DMS153 treated with DMSO at 0.1 percent for 48 hours (cell line): ENCODE measurements around the gene SLC6A3.

Experiments used
- DNase-seq: peaks from one replicate; lab custom pipeline; 2025; ENCODE audit not compliant: unreplicated experiment; lab: John Stamatoyannopoulos, UW

SLC6A3 gene

DNA sequence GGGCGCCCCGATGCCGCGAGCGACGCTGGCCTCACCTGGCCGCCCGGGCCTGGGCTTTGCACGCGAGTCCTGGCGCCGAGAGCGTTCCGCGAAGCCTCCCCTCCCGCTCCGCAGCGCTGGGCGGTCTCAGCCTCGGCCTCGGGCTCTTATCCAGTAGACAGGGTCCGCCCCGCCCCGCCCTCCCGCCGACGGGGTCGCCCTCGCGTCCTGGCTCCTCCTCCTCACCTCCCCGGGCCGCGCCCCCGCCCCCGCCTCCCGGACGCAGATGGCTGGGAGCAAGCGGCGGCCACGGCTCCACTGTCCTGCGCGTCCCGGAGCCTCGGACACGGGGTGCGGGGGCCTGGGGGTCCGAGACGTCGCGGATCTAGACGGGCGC lies at the start of gene SLC6A3:
TSS of gene SLC6A3 (minus strand) at position 128 of the 376 bp plus-strand sequence. CDS start 2,243 bp downstream, outside the sequence.
- DNase-seq: no peak

DNA sequence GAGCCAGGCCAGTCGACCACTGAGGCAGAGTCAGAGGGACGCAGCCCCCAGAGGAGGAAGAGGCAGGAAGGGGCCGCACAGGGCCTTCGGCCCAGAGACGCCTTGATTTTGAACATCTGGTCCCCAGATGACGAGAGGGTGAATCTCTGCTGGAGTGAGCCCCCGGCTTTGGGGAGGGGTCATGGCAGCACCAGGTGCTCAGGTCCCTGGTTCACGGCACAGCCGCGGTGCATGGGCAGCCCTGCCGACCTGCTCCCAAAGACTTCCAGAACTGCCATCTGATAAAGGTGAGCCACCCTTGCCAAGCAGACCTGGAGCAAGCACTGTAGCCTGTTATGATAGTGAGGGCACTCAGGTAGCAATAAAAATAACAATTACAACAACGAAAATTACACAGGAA lies 48.7 kb upstream of the SLC6A3 start:
- DNase-seq: no peak

DNA sequence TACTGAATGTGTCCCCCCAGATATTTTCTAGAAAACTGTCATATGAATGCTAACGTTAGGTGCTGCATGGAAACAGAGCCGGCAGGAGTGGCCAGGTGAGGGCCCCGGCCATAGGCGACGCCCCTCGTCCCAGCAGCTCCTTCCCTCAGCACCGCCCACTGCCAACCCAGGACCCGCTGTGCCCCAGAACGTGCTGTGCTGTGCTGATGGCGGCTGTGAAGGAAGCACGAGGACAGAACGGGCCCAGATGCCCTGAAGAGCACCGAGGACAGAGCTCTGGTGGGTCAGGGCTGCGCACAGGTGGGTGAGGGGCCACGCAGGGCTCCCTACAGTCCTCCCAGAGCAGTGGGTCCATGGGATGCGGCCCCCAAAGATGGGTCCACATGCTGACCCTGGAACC lies 48.2 kb upstream of the SLC6A3 start:
- no peak for DNase-seq

DNA sequence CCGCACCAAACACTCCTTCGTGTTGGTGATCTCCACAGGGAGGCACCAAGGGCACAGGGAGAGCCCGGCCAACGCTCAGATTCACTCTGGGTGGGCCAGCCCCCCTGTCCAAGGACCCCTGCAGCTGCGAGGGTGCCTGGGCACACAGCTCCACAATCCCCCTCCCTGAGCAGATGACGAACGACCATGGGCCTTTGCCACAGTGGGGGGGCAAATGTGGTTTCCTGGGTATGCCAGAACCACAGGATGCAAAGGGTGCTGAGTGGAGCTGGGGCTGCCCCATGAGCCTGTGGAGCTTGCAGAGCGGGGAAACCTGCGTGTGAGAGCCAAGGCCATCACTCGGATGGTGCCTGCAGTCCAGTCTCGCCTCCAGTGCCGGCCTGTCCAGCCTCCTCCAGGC lies 47.5 kb upstream of the SLC6A3 start:
- DNase-seq: no peak

DNA sequence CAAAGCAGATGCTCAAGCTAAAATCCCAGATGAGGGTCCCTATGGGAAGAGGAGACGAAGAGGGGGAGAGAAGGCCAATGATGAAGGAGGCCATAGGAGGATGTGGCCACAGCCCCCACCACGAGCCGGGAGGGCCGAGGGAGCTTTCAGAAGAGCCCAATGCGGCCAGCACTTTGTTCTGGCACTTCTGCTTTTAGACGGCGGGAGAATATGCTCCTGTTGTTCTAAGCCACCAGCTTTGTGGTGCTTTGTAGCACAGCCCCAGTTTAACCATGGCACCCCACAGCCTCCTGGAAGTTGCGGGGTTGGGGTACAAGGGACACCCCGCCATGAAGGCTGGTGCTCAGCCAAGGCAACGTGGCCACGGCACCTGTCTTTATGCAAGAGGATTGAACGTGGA lies 45.1 kb upstream of the SLC6A3 start:
- DNase-seq: no peak

DNA sequence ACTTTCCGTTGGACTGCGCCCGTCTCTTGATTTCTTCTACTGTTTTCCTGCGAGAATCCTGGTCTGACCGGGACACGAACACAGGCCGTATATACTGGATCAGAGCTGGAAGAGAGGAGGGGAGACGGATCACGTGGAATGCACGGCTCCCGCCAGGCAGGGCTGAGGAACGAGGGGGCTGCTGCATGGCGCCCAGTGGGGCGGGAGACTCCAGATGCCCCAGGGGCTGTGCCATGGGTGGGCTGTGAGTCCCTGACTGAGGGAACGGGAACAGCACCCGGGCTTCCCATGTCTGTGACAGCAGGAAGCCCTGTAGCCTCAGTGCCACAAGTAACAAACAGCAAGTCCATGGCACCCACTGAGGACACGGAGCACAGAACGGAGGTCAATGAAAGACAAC lies 44.5 kb upstream of the SLC6A3 start:
- no peak for DNase-seq

DNA sequence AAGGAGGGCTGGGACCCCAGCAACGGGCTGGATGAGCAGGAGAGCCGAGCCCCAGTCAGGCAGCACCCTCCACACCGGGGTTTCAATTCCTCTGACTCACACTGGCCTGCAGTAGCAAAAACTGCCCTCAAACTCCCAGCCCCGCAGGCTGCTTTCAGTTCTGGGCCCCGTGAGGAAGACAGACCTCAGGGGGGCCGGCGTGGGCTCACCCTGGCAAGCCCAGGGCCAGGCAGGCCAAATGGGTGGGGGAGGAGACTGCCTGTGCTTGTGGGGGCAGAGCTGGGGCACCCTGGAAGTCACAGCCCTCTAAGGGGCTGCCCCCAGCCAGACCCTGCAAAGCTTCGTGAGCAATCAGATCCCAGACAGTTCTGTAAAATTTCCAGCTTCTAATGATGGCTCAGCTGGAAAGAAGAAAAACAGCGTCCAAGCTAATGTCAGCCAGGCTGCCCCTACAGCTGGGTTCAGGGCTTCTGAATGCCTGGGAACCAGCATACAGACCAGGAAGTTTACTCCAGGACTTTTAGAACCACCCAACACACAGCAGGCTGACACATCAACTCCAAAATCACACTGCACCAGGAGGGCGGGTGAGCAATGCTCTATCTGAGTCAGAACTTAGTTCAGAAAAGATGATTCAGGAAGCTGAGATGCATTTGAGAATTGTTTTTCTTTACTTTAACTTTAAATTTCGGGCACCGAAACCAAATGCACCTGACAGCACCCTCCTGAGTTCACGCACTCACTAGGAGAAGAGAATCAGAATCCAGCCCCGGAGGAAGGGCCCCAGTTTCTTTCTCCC lies 43.8 kb upstream of the SLC6A3 start:
- DNase-seq: no peak

DNA sequence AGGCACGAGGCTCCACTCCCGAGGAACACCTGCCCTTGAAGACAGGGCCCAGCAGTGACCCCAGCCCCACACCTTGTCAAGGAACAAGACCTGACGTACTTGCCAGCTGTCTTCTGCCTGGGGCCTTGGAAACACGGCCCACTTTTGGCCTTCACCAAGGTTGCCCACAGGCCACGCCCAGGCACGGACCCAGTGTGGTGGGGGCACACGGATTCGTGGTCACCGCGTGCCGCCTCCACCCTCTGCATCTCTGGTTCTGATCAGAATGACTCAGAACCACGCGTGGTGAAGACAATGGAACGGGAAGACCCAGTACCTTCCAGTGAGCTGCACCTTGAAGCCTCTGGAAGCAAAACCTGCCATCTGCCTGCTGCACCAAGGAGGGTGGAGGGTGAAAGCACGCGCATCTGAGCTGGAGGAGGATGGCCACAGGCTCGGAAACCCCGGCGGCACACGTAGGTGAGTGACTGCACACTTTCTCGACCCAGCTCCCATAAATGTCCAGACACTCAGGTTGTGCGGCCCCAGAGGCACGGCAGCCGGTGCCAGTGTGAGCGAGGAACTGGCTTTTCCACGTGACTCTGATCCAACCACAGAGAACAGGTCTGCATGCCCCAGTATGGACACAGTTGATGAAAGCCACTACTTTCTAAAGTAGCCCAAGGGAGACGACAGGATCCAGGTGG lies 42.0 kb upstream of the SLC6A3 start:
- DNase-seq: no peak

DNA sequence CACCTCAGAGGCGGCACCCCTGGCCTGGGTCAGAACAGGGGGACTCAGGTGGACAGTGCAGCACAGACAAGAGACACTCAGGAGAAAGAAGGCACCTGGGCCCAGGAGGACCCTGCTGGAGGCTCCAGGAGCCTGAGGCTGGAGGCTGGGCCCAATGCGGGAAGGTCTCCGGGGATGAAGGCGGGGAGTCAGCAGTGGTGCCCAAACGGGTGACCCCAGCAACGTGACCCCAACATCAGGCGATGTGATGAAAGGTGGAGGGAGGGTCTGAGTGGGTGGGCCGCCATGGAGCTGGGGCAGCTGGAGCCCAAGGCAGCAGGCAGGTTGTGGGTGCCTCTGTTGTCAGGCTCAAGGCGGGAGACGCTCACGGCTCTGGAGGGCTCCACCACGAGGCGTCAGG lies 41.0 kb upstream of the SLC6A3 start:
- DNase-seq: no peak

DNA sequence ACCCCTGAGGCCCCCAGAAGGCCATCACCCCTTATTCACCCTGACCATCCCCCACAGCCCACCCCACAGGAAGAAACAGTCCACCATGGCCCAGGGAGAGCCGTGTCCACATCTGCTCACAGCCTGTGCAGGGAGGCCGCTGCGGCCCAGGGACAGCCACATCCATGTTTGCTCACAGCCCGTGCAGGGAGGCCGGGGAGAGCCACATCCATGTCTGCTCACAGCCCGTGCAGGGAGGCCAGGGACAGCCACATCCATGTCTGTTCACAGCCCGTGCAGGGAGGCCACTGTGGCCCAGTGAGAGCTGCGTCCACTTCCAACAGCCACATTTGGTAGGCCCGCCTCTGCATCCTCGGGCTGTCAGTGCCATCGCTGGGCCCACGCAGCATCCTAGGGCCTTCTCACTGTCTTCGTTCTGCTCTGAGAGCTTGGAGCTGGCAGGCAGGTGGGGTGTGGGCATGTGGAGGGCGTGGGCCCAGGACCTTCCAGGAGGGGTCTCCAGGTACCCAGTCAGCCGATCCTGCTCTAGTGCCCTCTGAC lies 40.4 kb upstream of the SLC6A3 start:
- no peak for DNase-seq

DNA sequence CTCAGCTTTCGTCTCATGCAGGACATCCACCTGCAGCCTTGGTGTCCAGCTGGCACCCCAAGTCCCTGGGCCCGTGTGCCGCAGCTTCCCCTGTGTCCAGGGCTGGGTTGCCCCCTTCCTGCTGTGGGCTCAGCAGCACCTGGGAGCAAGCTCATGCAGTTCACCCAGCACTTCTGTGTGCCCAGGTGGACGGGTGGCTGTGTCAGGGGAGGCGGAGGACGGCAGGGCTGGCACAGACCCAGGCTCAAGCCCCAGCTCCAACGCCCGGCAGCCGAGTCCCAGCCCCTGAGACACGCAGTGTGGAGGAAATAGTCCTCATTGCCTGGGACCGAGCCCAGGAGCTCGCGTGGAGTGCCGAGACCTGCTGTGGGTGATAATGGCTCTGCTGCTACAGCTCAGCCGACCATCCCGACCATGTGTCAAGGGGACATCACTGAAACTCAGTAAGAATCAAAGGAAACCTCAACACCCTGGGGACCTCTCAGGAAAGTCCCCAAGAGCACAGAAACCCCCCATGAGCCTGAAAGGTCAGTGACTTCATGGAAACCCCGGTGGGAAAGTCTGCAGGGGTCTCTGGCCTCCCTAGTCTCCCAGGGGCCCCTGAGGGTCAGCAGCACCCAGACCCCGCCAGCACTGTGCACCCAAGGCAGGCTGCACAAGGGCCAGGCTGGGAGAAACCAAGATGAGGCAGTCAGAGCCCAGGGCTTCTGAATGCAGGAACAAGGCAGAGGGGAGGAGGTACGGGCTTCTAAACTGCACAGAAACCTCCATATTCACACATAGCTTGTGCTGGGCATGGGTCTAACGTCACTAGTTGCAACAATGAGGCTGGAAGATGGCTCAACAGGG lies 39.7 kb upstream of the SLC6A3 start:
- DNase-seq: no peak

DNA sequence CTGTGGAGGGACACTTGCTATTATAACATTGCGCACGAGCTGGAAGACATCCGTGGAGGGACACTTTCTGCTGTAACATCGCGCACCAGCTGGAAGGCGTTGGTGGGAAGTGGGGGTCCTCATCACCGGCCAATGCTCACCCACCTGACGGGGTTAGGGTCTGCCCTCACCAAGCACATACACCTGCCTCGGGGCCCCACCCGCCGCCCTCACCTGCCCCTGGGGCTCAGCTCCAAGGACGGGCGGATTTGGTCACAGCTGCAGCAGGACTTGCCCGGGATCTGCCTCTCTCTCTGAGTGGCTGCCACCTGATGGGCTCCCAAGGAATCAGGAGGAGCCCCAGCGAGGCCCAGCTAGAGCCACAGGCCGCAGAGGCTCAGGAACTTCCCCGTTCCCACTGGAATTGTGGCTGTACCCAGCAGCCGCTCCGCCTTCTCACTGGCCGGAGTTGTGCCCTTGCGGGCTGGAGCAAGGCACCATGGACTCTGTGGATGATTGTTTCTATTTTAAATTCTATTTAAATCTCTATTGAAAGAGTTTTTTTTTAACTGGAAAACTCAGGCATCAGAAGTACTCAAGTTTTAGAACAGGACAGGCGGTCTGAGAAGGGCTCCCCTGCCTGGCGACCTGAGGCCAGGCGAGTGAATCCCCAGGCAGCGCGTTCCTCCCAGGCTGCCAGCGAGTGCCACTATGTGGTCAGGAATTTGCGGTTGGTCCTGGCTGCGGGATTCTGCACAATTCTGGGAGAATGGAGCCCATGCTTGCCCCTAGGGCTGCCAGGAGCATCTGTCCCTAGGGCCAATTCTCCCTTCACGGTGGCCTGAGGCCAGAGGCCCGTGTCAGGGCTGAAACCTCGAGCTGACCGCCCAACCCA lies 38.9 kb upstream of the SLC6A3 start:
- no peak for DNase-seq

DNA sequence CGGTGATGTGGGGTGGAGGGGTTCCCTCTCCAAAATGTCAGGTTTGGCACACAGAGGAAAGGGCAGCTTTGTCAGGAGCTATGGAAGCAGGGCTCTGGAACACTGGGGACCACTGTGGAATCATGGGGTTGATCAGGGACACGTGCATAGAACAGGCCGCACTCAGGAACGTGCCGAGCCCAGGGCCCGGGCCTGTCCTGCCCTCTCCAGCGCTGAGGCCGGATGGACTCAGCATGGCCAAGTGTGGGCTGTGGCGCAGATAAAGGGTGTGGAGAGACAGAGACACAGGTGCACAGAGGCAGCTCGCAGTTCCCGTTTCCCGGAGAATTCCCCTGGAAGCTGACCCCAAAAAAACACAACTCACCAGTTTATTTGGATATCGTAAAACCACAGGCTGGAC lies 37.8 kb upstream of the SLC6A3 start:
- DNase-seq: no peak

DNA sequence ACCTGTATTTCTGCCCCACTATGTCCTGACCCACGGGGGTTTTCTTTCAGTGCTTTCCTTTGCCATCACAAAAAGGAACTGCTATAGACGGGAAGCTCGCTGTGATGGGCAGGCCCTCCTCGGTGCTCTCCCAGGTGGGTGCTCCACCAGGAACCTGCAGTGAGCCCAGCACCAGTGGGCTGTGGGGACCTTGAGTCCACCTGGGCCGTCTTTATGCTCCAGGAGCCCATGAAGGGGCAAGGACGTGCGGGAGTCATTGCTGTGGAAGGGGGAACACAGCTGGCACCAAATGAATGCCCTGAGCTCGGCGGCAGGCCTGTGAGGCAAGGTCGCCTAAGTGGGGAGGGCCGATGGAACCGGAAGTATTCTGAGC lies 36.7 kb upstream of the SLC6A3 start:
- no peak for DNase-seq

DNA sequence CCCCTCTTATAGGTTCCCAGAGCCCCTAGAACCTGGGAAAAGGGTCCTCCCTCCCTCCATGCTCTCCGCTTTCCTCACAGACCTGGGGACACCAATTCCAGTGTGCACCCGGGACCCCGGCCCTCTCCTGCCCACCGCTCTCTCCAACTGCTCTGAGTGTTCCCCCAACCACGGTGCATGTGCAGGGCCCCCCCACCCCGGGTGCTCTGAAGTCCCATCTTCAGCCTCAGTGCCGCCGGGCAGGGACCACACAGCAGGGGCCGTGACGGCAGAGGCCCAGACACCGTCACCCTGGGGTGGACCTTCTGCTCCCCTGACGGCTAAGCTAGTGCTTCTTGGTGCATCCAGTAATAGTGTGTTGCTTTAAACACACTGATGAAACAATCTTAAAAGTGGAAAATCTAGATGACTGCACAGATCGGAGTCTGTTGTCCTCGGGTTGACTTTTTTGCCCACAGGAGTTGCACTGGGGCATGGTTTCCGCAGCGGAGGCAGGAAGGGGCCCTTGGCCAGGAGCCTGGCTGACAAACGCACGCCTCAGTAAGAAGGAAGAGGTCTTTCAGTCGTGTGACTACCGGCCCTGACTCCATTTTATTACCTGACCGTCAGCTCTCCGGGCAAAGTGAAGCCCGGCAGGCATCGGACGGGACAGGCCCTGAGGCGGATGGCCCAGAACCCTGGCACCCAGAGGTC lies 36.2 kb upstream of the SLC6A3 start:
- no peak for DNase-seq

DNA sequence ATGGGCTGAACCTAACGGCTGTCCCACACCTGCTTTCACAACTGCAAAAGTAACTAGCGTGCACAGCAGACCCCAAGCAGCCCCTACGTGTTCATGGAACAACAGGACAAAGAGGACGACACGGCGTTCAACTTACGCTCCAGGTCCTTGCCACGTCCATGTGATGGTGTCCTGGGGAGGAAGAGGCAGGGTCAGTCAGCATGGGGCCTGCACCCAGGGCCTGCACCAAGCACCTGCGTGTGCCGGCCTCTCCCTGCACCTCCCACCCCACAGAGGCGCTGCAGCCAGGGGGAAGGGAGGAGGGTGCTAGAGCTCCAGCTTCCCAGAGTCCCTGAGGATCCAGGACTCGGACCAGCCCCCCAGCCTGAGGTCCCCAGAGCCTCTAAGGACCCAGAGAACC lies 35.6 kb upstream of the SLC6A3 start:
- no peak for DNase-seq

DNA sequence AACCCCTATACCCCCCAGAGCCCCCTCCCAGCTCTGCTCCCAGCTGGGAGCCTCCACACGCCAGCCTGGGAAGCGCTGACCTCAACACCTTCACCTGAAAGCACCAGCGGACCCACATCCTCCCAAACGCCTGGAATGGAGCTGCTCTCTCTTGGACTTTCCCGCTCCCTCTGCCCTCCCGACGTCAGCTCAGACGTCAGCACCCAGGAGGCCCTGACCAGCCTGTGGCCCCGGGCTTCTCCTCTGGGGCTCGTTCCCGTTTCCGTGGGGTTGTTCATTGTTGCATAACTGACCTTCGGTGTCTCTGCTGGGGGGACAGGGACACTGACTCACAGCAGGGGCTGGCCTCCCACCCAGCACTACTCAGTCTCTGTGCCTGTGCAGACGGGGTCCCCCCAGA lies 35.0 kb upstream of the SLC6A3 start:
- DNase-seq: no peak

DNA sequence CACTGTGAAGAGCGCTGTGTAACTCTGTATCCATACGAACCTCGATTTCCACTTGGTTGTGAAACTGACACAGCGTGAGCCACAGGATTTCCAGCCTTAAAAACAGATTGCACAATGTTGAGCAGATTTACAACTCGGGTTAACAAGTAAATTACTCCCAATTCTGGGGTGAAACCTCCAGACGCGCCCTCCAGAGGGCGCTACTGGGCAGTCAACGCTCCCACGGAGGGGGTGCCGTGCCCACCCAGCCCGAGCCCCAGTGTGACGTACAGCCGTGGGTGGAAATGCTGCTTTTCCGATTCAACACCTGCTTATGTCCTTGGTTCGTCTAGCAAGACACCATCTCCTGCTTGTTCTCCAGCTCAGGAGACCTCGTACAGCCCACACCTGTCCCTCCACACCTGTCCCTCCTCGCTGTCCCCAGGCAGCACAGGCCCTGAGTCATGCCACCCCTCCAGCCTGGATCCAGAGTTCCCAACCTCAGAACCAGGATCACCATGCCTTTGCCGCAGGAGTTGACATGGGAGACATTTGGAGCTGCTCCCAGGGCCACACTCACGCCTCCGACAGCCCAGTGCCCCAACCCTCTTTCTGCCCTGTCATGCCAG lies 34.4 kb upstream of the SLC6A3 start:
- no peak for DNase-seq

DNA sequence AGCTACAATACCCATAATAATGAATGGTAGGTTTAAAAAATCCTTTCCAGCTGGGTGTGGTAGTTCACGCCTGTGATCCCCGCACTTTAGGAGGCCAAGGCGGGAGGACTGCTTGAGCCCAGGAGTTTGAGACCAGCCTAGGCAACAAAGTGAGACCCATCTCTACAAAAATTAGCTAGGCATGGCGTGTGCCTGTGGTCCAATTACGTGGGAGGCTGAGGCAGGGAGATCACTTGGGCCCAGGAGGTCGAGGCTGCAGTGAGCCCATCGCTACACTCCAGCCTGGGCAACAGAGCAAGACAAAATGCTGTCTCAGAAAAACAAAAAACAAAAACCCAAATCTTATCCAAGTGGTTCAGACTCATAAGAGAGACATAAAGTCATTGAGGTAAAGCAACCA lies 33.8 kb upstream of the SLC6A3 start:
- no peak for DNase-seq
